VCaP (cell line): ENCODE measurements around the gene COL26A1.
A peak's percentile ranks its signal among the peaks of the same experiment; 100 is the strongest.

Experiments used
- H3K27ac ChIP-seq: fragments of 450-650 bp; 2 replicates; pipeline ENCODE4 v1.5.1; 2017
- CTCF ChIP-seq: fragments of 450-650 bp; conservative IDR thresholded peaks from 2 replicates; pipeline ENCODE4 v1.5.1; 2017; ENCODE audit warnings: mild to moderate bottlenecking, moderate library complexity

Gene COL26A1

GRCh38 chr7:101536232-101536631, 173.6 kb downstream of the COL26A1 start:
- H3K27ac ChIP-seq, result no peak overlapping the region
- TF ChIP-seq CTCF, result no peak

GRCh38 chr7:101536668-101537067, 174.0 kb downstream of the COL26A1 start:
- H3K27ac ChIP-seq, result no peak overlapping the region

GRCh38 chr7:101537205-101537604, 174.5 kb downstream of the COL26A1 start:
- H3K27ac ChIP-seq, result no peak overlapping the region
- TF ChIP-seq CTCF, result no peak

More at GRCh38 chr7:101536668-101537067, 174.0 kb downstream of the COL26A1 start:
- no peak for TF ChIP-seq CTCF

- H3K27ac ChIP-seq, result no peak overlapping the region
These were observed 175.4 kb downstream of the COL26A1 start for GRCh38 chr7:101537935-101538595.

GRCh38 chr7:101538596-101539459, 176.2 kb downstream of the COL26A1 start:
- TF ChIP-seq CTCF, result peak; percentile 91
- H3K27ac ChIP-seq, result no peak overlapping the region

More at GRCh38 chr7:101537935-101538595, 175.4 kb downstream of the COL26A1 start:
- TF ChIP-seq CTCF, result no peak

GRCh38 chr7:101539784-101540183, 177.1 kb downstream of the COL26A1 start:
- no peak for TF ChIP-seq CTCF

GRCh38 chr7:101542527-101543241, 180.0 kb downstream of the COL26A1 start:
- H3K27ac ChIP-seq, result no peak overlapping the region
- TF ChIP-seq CTCF, result peak; percentile 94

More at GRCh38 chr7:101539784-101540183, 177.1 kb downstream of the COL26A1 start:
- no peak overlapping the region for H3K27ac ChIP-seq
